GM21423 (cell line): ENCODE measurements around the gene SLC26A1.

Source experiments
- ATAC-seq: cut with Tn5 transposase; IDR thresholded peaks from one replicate; pipeline ENCODE4 v1.9.1; 2021; ENCODE audit warnings: mild to moderate bottlenecking, moderate library complexity; ENCODE audit not compliant: unreplicated experiment

Gene SLC26A1

GRCh38 chr4:1028574-1029220 is 35.5 kb upstream of the SLC26A1 start:
- no peak for ATAC-seq

DNA sequence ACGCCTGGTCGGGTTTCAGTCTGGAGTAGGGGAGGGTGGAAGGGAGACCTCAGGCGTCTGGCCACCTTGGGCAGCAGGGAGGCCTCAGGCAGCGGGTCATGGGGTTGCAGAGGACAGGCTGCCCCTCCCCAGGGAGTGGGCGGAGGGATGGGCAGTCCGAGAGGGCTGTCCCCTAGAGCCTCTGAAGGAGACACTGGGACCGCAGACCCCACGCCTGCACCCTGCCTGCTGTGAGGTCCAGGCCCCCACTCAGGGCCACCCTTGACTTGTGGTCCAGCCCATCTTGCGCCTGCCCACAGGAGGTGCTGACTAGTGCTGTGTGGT is 34.7 kb upstream of the SLC26A1 start:
- ATAC-seq = no peak

GRCh38 chr4:1027219-1027914 is 34.2 kb upstream of the SLC26A1 start:
- ATAC-seq = no peak

DNA sequence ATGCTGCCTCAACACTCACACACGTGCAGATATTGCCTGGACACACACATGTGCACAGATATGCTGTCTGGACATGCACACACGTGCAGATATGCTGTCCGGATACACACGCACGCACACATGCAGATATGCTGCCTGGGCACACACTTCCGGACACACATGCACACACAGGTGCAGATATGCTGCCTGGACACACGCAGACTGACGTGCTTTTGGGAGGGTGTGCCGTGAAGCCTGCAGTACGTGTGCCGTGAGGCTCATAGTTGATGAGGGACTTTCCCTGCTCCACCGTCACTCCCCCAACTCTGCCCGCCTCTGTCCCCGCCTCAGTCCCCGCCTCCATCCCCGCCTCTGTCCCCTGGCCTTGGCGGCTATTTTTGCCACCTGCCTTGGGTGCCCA is 32.9 kb upstream of the SLC26A1 start:
- peak; percentile 47 for ATAC-seq

DNA sequence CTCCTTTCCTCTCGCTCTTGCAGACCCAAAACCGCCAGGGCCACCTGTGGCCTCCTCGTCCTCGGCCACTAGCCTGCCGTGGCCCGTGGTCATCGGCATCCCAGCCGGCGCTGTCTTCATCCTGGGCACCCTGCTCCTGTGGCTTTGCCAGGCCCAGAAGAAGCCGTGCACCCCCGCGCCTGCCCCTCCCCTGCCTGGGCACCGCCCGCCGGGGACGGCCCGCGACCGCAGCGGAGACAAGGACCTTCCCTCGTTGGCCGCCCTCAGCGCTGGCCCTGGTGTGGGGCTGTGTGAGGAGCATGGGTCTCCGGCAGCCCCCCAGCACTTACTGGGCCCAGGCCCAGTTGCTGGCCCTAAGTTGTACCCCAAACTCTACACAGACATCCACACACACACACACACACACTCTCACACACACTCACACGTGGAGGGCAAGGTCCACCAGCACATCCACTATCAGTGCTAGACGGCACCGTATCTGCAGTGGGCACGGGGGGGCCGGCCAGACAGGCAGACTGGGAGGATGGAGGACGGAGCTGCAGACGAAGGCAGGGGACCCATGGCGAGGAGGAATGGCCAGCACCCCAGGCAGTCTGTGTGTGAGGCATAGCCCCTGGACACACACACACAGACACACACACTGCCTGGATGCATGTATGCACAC is 31.8 kb upstream of the SLC26A1 start:
- no peak for ATAC-seq

GRCh38 chr4:1023895-1024740 is 30.9 kb upstream of the SLC26A1 start:
- ATAC-seq = no peak

GRCh38 chr4:1023075-1023640 is 30.0 kb upstream of the SLC26A1 start:
- ATAC-seq = no peak

- no peak for ATAC-seq
These were observed 29.5 kb upstream of the SLC26A1 start for GRCh38 chr4:1022739-1023066.

DNA sequence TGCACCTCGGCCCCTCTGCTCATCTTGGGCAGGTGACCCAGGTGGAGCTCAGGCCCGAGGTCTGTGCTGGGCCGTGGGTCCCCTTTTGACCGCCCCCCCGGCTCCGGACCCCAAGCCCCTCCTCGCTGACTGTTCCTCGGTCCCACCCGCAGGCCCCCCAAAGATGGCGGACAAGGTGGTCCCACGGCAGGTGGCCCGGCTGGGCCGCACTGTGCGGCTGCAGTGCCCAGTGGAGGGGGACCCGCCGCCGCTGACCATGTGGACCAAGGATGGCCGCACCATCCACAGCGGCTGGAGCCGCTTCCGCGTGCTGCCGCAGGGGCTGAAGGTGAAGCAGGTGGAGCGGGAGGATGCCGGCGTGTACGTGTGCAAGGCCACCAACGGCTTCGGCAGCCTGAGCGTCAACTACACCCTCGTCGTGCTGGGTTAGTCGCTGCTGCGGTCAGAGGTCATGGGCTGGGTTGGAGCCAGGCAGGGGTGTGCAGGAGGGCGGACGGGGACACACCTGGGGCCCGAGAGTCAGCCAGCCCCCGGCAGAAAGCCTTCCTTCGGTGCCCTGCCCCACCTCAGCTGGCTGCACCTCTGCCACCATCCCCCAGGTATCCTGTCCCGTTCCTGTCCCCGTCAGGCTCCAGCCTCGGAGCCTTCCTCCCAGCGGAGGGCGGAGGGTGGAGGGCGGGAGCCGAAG is 29.0 kb upstream of the SLC26A1 start:
- ATAC-seq = no peak

- ATAC-seq = peak; percentile 80
These were observed 28.3 kb upstream of the SLC26A1 start for GRCh38 chr4:1021386-1022050.

DNA sequence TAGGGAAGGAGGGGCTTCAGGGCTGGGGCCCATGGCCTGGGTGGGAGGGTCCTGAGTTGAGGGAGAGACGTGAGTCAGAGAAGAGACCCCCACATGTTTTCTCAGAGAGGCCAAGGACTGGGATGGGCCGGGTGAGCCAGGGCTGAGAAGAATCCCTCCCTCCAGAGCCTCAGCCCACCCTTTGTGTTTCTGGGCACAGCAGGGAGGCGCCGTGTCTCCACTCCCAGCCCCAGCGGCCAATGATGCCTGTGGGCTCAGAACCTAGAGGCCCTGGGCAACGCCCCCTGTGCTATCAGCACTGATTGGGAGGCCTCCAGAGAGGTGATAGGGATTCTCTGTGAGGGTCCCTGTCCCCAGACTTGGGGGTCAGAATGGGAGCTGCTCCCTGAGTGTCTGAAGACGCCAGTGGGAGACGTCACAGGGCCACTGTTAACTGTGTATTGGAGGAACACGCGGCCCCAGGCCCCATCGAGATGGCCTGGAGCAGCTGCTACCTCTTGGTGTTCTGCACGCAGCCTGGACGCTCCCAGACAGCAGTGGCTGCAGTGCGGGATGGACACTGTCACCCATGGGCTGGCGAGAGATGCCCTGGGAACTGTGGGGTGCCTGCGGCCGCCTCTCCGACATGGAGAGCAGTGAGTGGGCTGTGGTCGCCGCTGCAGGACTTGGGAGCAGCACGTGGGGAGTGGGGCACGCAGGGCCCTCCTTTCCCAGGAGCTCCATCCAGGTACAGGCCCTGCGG is 26.7 kb upstream of the SLC26A1 start:
- no peak for ATAC-seq

DNA sequence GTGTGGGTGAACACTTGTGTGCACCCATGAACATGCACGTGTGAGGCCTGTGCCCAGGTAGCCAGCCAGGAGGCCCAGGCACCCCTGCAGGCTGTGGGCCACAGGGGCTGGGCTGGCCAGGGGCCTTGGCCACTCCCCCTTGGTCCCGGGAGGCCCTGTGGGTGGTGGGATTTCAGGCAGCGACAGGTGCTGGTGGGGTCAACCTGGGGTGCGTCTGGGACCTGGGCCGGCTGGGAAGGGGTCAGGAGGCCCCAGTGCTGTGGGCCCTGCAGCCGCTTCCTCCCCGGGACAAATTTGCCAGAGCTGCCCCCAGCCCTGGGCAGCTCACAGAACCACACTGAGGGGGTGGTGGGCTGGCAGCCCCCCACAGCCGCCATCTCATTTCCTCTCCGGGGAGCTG is 26.1 kb upstream of the SLC26A1 start:
- ATAC-seq = no peak

DNA sequence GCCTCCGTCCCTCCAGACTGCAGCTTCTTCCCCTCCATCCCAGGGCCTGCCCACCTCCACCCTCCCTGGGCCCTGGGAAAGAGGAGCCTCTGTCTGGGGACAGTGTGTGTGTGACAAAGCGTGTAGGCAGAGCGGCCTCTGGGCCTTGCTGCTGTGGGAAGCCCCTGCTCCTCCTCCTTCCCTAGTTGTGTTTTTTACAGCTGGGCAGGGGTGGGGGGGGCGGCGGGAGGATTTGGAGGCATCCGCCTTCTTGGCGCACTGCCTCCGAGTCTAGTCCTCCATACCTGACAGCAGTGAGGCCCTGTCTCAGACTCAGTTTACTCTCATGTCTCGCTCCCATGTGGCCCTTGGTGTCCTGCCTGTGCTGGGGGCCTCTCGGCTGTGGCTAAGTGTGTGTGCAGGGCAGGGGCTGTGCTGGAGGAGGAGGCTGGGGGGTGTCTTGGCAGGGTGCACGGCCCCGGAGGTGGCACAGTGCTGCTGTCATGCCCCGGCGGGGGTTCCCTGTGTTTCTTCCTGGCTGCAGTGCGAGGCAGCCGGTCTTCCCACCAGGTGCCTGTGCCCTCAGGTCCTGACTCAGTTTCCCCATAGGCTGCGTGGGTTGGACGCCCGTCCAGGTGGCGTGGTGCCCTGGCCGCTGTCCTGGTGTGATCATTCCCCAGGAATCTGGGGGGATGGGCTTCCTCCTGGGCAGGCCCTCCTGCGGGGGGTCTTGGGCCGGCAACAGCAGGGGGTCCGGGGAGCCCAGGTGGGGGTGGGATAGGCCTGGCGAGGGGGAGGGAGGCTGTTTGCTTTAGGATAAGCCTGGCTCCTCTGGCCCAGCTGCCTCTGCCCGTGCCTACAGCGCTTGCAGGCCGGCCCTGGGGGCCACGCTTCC is 25.2 kb upstream of the SLC26A1 start:
- ATAC-seq = no peak

- no peak for ATAC-seq
These were observed 24.5 kb upstream of the SLC26A1 start for GRCh38 chr4:1017706-1018105.

GRCh38 chr4:1017211-1017610 is 24.0 kb upstream of the SLC26A1 start:
- ATAC-seq = no peak

GRCh38 chr4:1015746-1016145 is 22.5 kb upstream of the SLC26A1 start:
- no peak for ATAC-seq

DNA sequence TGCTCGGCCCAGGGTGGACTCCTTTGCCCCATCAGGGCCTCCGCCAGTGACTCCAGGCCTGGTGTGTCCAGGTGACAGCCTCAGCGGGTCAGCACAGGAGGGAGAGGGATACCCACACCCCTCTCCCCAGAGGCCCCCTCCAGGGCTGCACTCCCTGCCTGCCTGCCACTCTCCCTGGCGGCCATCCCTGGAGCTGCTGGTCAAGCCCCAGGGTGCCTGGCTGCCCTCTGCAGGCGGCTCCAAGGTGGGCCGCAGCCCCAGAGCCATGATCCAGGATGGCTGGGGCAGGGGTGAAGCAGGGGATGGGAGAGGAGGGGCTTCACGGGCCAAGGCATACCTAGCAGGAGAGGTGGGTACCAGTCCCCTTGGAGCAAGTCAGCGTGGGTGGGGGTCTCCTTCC is 22.0 kb upstream of the SLC26A1 start:
- ATAC-seq = no peak

DNA sequence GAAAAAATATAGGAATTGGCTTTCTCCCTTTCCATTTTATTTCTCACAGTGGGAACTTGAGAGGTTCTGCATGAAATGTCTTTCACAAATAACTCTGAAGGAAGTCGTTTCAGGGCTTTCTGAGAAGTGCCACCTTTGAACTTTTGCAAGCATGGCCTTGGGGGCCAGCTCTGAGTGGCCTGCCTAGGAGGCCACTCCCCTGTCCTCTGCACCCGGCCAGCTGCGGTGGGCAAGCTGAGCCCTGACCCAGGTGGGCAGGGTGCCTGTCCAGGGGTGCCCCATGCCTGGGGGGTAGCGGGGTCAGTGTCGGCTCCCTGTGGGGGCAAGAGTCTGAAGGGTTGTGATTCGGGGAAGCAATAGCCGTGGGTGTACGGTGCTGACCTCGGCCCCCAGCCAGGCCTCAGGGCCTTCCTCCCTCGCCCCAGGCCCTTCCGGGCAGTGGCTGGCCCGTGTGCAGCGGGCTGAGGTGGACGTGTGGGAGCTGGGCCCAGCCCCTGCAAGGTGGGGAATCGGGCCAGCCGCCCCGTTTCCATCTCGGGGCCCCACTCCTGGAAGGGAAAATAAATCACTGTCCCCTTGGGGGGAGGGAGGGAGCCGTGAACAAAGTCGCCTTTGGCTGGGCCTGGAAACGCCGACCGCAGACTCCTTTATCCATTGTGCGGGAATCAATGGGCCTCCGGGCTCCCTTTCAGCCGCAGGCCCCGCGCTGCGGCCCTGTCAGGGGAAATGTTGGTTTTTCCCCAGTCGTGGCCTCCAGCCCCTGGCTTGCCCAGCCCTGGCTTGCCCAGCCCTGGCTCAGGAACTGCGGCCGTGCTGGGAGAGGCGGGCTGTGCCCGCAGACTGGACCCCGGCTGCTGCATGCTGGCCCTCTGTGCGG is 21.3 kb upstream of the SLC26A1 start:
- ATAC-seq = no peak
